Gastrocnemius medialis (tissue), 4 donors: Measurements from ENCODE around the gene PATJ.
"Not testable (repeated sequence)": the region's sequence is repeated elsewhere in the genome, so short reads cannot be mapped to it uniquely, and the experiment has no call there.

ENCODE experiments used
- CTCF ChIP-seq, 5 experiments: fragments of 450-650 bp in 3 of 5; fragments of 200-600 bp in 2 of 5; sonication (generic) in 2 of 5; IDR thresholded peaks in 4 of 5; conservative IDR thresholded peaks in 1 of 5; 1 replicate in 4 of 5; 2 replicates in 1 of 5; pipeline ENCODE4 v1.5.1; 2016 to 2019; ENCODE audit warnings: antibody characterized with exemption in 5 of 5, mild to moderate bottlenecking in 3 of 5, moderate library complexity in 3 of 5
- POLR2A ChIP-seq, 2 donors: fragments of 450-650 bp; IDR thresholded peaks; one replicate each; pipeline ENCODE4 v1.6.1; 2017; ENCODE audit warnings: antibody characterized with exemption in 2 of 2, mild to moderate bottlenecking in 2 of 2, moderate library complexity in 2 of 2

- TF ChIP-seq POLR2A (IDR thresholded peaks at IDR 0.05); CTCF (IDR thresholded peaks at IDR 0.05 in 4 of 5, conservative IDR thresholded peaks at IDR 0.05 in 1 of 5): not testable (repeated sequence)
Observed at GRCh38 chr1:62185233-62185632, 443.0 kb downstream of the PATJ start.
